Hematopoietic multipotent progenitor cell treated with erythropoietin and hydrocortisone succinate and interleukin-3 and kit ligand, for 4 days (in vitro differentiated cells): ENCODE data around the gene MAN2A1.

Experiments
- DNase-seq: peaks from one replicate; pipeline ENCODE4 v3.0.0-alpha.2; 2015

Gene MAN2A1

GRCh38 chr5:109832207-109833188 lies 142.8 kb downstream of the MAN2A1 start:
- peak; percentile 71 for DNase-seq

- peak; percentile 35 for DNase-seq
Measured at GRCh38 chr5:109833946-109834345, 144.2 kb downstream of the MAN2A1 start.

GRCh38 chr5:109836280-109836679 lies 146.6 kb downstream of the MAN2A1 start:
- DNase-seq: no peak

- no peak for DNase-seq
Measured at GRCh38 chr5:109837231-109837861, 147.6 kb downstream of the MAN2A1 start.

GRCh38 chr5:109838157-109838556 lies 148.4 kb downstream of the MAN2A1 start:
- no peak for DNase-seq

GRCh38 chr5:109844148-109844547 lies 154.4 kb downstream of the MAN2A1 start:
- peak; percentile 44 for DNase-seq

- no peak for DNase-seq
Measured at GRCh38 chr5:109844695-109845094, 155.0 kb downstream of the MAN2A1 start.

DNA sequence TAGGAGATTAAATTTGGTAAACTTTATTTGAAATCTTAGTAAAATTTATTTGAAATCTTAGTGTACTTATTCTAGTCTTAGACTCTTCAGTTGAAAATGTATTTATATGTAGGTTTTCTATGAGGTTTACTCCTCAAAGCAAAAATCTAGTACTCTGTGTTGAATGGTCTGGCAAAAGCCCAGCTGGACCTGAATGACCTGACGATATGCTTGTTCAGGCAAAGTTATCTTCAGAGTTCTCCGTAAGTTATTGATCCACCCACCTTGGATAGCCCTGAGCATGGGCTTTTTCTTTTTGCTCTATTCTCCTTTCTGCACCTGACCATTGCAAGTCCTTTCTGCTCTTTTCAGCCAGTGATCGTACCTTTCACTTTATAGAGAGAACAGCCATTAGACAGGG lies 158.4 kb downstream of the MAN2A1 start:
- no peak for DNase-seq

DNA sequence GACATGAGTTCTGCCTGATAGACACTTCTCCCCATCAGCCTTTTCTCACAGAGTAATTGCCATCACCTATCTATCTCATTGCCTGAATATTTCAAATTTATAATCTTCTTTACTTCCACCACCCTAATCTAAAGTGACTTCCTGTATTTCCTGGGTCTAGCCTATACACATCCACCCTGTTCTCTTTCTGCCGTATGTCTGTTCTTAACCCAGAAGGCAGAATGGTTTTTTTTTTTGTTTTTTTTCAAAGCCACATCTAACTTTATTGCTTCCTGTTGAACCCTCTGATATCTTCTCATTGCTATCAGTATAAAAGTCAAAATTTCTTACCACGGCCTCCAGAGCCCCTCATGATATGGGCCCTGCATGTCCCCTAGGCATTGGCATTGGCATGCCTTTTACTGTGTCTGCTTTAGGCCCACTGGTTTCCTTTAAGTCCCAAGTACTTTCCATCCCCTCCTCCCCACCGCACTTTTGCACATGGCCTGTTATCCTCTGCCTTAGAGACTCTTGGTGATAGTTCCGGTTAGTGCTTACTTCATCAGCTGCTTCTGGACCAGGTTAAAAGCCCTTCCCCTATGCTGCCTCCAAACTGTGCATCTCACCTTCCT lies 159.9 kb downstream of the MAN2A1 start:
- DNase-seq: peak; percentile 18

DNA sequence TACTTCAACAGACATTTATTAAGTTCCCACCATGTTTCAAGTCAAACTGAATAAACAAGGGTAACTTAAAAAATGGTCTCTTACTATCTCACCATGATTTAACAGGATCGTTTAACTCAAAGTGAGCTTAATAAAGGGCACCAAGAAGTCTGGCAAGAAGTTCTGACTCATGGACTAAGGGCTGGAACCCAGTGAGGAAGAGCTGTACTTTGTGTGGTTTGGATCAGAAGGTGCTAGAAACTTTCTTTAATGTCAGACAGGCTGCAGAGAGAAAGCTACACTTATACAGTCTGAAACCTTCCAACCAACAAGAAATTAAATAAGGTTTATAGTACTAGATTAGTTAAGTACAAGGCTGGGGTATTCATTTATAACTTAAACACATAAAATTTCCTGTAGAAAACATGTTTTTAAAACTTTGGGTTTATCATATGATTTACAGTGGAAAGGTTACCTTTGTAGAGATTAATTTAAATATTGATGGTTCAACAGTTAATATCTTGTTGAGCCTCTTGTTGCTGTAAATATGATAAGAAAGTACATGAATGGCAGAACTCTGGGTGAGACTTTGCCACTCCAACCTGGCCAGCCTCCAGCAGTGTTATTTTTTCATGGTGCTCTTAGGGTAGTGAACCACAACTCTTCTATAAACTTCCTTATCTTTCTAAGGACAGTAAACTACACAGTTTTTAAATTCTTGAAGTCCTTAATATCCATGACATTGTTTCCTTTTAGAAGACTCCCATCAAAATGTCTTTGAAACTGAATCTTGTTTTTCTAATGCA lies 162.8 kb downstream of the MAN2A1 start:
- DNase-seq: peak; percentile 71

DNA sequence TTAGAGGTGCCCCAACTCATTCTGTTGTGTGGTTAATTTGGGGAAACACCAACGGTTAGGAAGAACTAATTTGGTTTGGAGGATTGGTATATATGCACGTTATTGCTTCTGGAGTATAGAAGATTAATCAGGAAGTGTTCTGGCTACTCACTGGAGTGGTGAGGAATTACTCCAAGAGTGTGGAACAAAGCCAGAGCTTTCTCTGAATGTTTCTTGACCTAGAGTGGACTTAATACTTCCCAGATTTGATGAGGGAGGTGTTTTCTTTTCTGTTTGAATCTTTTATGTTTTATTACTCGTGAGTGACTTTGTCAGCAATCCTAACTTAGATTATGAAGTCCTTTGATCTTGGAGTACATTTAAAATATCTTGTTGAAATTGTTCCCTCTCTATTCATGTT lies 163.7 kb downstream of the MAN2A1 start:
- no peak for DNase-seq

DNA sequence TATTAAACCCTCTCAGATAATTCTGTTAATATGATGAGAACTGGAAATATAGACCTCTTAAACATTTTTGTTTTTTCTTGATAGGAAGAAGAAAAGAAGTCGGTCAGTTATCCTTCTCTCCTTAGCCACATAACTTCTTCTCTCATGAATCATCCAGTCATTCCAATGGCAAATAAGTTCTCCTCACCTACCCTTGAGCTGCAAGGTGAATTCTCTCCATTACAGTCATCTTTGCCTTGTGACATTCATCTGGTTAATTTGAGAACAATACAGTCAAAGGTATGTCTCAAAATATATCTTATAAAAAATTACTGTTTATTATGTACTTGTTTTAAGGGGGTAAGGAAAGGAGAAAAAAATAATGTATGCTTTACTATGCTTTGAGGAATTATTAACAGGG lies 165.3 kb downstream of the MAN2A1 start:
- no peak for DNase-seq

- no peak for DNase-seq
Measured at GRCh38 chr5:109857405-109858031, 167.8 kb downstream of the MAN2A1 start.

DNA sequence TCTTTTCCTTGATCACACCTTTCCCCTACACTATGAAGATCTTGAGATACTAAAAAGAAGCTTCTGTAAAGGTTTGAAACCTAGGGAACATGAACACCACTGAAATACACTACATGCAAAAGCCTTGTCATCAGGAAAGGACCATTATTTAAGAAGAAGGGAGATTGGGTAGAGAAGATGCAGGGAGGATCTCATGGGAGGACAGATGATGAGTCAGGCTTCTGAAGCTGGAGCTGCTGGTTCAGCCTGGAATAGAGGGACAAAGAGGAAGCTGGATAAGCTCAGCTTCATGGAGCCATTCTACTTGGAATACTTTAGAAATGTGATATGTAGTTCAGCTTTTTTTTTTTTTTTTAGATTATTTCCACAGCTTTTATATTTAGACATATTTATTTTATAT lies 169.8 kb downstream of the MAN2A1 start:
- no peak for DNase-seq

DNA sequence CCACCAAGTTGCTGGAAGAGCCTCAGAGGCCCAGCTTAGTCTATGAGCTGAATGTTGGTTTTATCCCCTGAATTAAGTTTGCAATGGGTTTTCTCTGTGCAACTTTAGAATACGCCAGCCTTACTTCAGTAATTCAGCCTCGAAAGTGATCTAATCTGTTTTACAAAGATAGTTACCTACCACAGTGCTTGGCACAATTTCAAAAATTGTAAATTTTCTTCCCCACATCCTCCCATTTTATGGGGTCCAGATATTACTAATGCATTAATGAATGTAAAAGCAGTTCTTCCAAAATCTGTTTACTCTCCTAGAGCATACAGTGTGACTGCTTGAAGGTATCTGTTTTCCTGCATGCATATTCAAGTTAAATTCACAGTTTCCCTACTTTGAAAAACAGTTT lies 172.6 kb downstream of the MAN2A1 start:
- DNase-seq: no peak

DNA sequence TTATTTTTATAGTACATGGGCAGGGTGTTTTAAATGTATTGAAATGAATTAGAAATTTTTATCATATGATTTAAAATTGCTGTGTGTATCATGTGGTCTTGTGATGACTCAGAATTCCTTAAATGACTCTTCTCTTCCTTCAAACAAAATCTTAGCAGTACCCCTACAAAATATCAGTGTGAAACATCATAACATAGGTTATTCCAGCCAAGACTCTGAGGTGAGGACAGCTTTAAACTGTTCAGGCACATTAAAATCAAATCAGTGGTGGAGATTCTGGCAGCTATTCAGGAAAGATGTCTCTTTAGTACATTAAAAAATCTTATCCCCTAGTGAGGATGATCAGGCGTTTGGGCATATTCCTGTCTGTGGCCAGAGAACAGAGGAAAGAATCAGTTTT lies 174.0 kb downstream of the MAN2A1 start:
- no peak for DNase-seq

GRCh38 chr5:109865637-109866036 lies 175.9 kb downstream of the MAN2A1 start:
- peak; percentile 81 for DNase-seq

DNA sequence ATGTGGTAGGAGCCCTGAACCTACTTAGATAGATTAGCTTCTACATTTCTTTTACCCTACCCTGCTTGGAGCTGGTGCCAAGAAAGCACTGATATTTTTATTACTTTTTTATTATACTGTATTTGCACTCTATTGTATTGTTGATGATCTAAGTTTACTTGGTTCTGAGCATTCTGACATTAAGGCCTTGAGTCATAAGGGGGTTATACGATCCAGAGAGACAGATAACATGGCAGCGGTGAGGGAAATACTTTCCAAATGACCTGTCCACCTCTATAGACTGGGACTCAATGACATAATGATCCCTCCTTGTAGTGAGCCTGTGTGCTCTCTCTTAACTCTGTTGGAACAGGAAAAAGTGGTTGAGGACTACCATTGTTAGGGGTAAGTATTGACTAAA lies 176.3 kb downstream of the MAN2A1 start:
- no peak for DNase-seq

- peak; percentile 37 for DNase-seq
Measured at GRCh38 chr5:109868737-109869136, 179.0 kb downstream of the MAN2A1 start.

DNA sequence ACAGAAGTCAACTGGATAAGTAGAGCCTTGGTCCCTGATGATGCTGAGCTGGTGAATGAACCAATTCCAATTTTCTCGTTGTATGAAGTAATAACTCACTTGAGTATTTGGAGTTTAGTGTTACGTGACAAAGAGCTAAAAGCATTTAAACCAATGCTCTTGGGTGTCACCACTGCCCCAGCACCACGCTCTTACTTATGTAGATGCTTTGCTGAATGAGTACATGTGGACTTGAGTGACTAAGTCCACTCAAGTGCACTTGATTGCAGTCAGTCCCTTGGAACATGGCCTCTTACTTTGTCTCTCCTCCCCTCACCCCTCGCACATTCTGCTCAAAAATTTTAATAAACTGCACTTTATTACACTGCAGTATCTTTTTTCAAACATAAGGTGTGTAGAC lies 184.0 kb downstream of the MAN2A1 start:
- DNase-seq: no peak

DNA sequence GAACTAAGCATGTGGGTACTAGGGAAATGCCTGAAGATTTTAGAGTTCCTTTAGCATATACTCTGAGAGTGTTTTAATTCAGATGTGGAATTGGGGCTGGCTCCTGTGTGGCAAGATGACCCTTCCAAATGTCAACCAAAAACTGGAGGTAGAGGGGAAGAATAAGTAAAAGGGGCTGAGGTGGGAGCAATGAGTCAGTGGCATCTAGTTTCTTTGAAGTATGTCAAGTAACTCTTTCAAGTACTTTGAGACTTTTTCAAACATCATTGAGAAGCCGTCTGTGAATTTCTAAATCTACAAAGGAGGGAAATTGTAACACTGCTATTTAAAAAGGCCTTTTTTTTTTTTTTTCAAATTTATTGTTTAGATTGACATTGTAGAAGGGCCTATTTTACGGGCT lies 184.4 kb downstream of the MAN2A1 start:
- no peak for DNase-seq

GRCh38 chr5:109876030-109876725 lies 186.5 kb downstream of the MAN2A1 start:
- DNase-seq: peak; percentile 17
